Adipocyte (in vitro differentiated cells): Measurements from ENCODE around the gene CCNA2.
A peak's percentile ranks its signal among the peaks of the same experiment; 100 is the strongest.

Source experiments
- DNase-seq: peaks from one replicate; pipeline ENCODE4 v3.0.0-alpha.2; 2015; ENCODE audit warnings: low read depth
- H3K27me3 ChIP-seq: replicated peaks from 2 replicates; pipeline ENCODE4 v1.7.0; 2013; ENCODE audit warnings: mild to moderate bottlenecking, low read length, moderate library complexity; ENCODE audit not compliant: control insufficient read depth, insufficient read depth
- H3K36me3 ChIP-seq: 2 replicates; pipeline ENCODE4 v1.7.0; 2013; ENCODE audit warnings: low read length, mild to moderate bottlenecking, moderate library complexity; ENCODE audit not compliant: control insufficient read depth, insufficient read depth, severe bottlenecking
- H3K4me1 ChIP-seq: 2 replicates; pipeline ENCODE4 v1.7.0; 2013; ENCODE audit warnings: mild to moderate bottlenecking, low read length, moderate library complexity; ENCODE audit not compliant: control insufficient read depth, insufficient read depth
- H3K4me3 ChIP-seq: 2 replicates; pipeline ENCODE4 v1.7.0; 2013; ENCODE audit warnings: mild to moderate bottlenecking, low read length, moderate library complexity
- H3K9ac ChIP-seq: 2 replicates; pipeline ENCODE4 v1.7.0; 2013; ENCODE audit warnings: mild to moderate bottlenecking, low read length, moderate library complexity
- H3K9me3 ChIP-seq: 2 replicates; pipeline ENCODE4 v1.7.0; 2013; ENCODE audit warnings: mild to moderate bottlenecking, low read length, moderate library complexity; ENCODE audit not compliant: control insufficient read depth

CCNA2 gene

GRCh38 chr4:121824950-121825349 lies 1.3 kb upstream of the CCNA2 start:
- peaks cover 23% of the 10 kb centered on the region for H3K4me1 ChIP-seq
- no peak for DNase-seq
- H3K4me3 ChIP-seq = no peak overlapping the region
- peak overlapping the region; percentile 22 for H3K9ac ChIP-seq
- no peaks in the 10 kb centered on the region for H3K9me3 ChIP-seq
- peaks cover 12% of the 10 kb centered on the region for H3K36me3 ChIP-seq
- H3K27me3 ChIP-seq = no peaks in the 10 kb centered on the region

- Histone ChIP-seq H3K9me3 (no peaks in the 10 kb centered on the region), H3K9ac (peak overlapping the region; percentile 91), H3K27me3 (no peaks in the 10 kb centered on the region), H3K4me3 (peak overlapping the region; percentile 84), H3K4me1 (peaks cover 30% of the 10 kb centered on the region), H3K36me3 (peaks cover 6% of the 10 kb centered on the region)
- DNase-seq = no peak
Measured at GRCh38 chr4:121824171-121824527, 466 bp upstream of the CCNA2 start.

GRCh38 chr4:121822796-121823504 lies 733 bp downstream of the CCNA2 start:
- Histone ChIP-seq H3K4me1 (peaks cover 36% of the 10 kb centered on the region), H3K27me3 (no peaks in the 10 kb centered on the region), H3K9ac (peak overlapping the region; percentile 80), H3K36me3 (peaks cover 12% of the 10 kb centered on the region), H3K4me3 (peak overlapping the region; percentile 84), H3K9me3 (no peaks in the 10 kb centered on the region)
- DNase-seq = peak; percentile 50

GRCh38 chr4:121822047-121822446 lies 1.6 kb downstream of the CCNA2 start:
- H3K36me3 ChIP-seq = peaks cover 16% of the 10 kb centered on the region

GRCh38 chr4:121819216-121819965 lies 4.3 kb downstream of the CCNA2 start:
- no peak for DNase-seq
- H3K36me3 ChIP-seq = peaks cover 41% of the 10 kb centered on the region
- H3K4me3 ChIP-seq = peak overlapping the region; percentile 26
- no peaks in the 10 kb centered on the region for H3K9me3 ChIP-seq
- H3K27me3 ChIP-seq = no peaks in the 10 kb centered on the region
- peak overlapping the region; percentile 33 for H3K9ac ChIP-seq
- peaks cover 28% of the 10 kb centered on the region for H3K4me1 ChIP-seq

More at GRCh38 chr4:121822047-121822446, 1.6 kb downstream of the CCNA2 start:
- H3K9ac ChIP-seq = peak overlapping the region; percentile 80
- peak overlapping the region; percentile 84 for H3K4me3 ChIP-seq
- H3K4me1 ChIP-seq = peaks cover 28% of the 10 kb centered on the region
- H3K27me3 ChIP-seq = no peaks in the 10 kb centered on the region
- H3K9me3 ChIP-seq = no peaks in the 10 kb centered on the region
- no peak for DNase-seq

GRCh38 chr4:121818215-121818614 lies 5.5 kb downstream of the CCNA2 start:
- no peak for DNase-seq
- H3K27me3 ChIP-seq = no peaks in the 10 kb centered on the region
- H3K9ac ChIP-seq = no peak overlapping the region
- H3K4me3 ChIP-seq = no peak overlapping the region
- peaks cover 53% of the 10 kb centered on the region for H3K36me3 ChIP-seq
- no peaks in the 10 kb centered on the region for H3K9me3 ChIP-seq
- H3K4me1 ChIP-seq = peaks cover 25% of the 10 kb centered on the region

GRCh38 chr4:121817701-121818100 lies 6.0 kb downstream of the CCNA2 start:
- DNase-seq = no peak
- H3K9me3 ChIP-seq = no peaks in the 10 kb centered on the region
- H3K27me3 ChIP-seq = no peaks in the 10 kb centered on the region
- H3K4me1 ChIP-seq = peaks cover 25% of the 10 kb centered on the region
- H3K36me3 ChIP-seq = peaks cover 58% of the 10 kb centered on the region
- no peak overlapping the region for H3K9ac ChIP-seq
- no peak overlapping the region for H3K4me3 ChIP-seq

GRCh38 chr4:121817006-121817405 lies 6.7 kb downstream of the CCNA2 start:
- Histone ChIP-seq H3K9me3 (no peaks in the 10 kb centered on the region), H3K9ac (no peak overlapping the region), H3K36me3 (peaks cover 62% of the 10 kb centered on the region), H3K4me3 (no peak overlapping the region), H3K27me3 (no peaks in the 10 kb centered on the region), H3K4me1 (peaks cover 18% of the 10 kb centered on the region)
- DNase-seq = no peak

GRCh38 chr4:121814756-121815155 lies 8.9 kb downstream of the CCNA2 start:
- Histone ChIP-seq H3K36me3 (peaks cover 73% of the 10 kb centered on the region), H3K27me3 (no peaks in the 10 kb centered on the region), H3K4me3 (no peak overlapping the region), H3K9ac (no peak overlapping the region), H3K9me3 (no peaks in the 10 kb centered on the region), H3K4me1 (peaks cover 12% of the 10 kb centered on the region)
- DNase-seq = peak; percentile 20

- DNase-seq = no peak
- Histone ChIP-seq H3K9ac (no peak overlapping the region), H3K27me3 (no peaks in the 10 kb centered on the region), H3K9me3 (no peaks in the 10 kb centered on the region), H3K36me3 (peaks cover 78% of the 10 kb centered on the region), H3K4me3 (no peak overlapping the region), H3K4me1 (no peaks in the 10 kb centered on the region)
Measured at GRCh38 chr4:121811122-121811521, 12.6 kb downstream of the CCNA2 start.

- peaks cover 7% of the 10 kb centered on the region for H3K4me1 ChIP-seq
- H3K36me3 ChIP-seq = peaks cover 70% of the 10 kb centered on the region
- H3K4me3 ChIP-seq = no peak overlapping the region
- H3K9ac ChIP-seq = no peak overlapping the region
- no peak for DNase-seq
- H3K9me3 ChIP-seq = no peaks in the 10 kb centered on the region
- no peaks in the 10 kb centered on the region for H3K27me3 ChIP-seq
Measured at GRCh38 chr4:121806411-121806810, 17.3 kb downstream of the CCNA2 start.
